GM23248 (cell line): Measurements from ENCODE around the gene KIN.

Source experiments
- EZH2 ChIP-seq: fragments of 200-600 bp; sonication (generic); IDR thresholded peaks from 2 replicates; pipeline ENCODE4 v1.6.1; 2018; ENCODE audit warnings: antibody characterized with exemption, mild to moderate bottlenecking; ENCODE audit not compliant: insufficient read depth, poor library complexity, severe bottlenecking
- EZH2phosphoT487 ChIP-seq: fragments of 200-600 bp; sonication (generic); IDR thresholded peaks from 2 replicates; pipeline ENCODE4 v1.6.1; 2018; ENCODE audit warnings: antibody characterized with exemption, moderate library complexity, mild to moderate bottlenecking, low read depth; ENCODE audit not compliant: insufficient read depth

- TF ChIP-seq EZH2 = no peak
- TF ChIP-seq EZH2phosphoT487 = no peak
These were observed 23.2 kb upstream of the KIN start for GRCh38 chr10:7811000-7811399.
